Hepatic stellate cell (primary cell): ENCODE results near the gene AQP5.
A peak's percentile ranks its signal among the peaks of the same experiment; 100 is the strongest.

Experiments used
- DNase-seq: peaks from one replicate; pipeline ENCODE4 v3.0.0; 2011; ENCODE audit warnings: low spot score

Gene AQP5

GRCh38 chr12:49961111-49961922 is at the start of gene AQP5:
TSS of gene AQP5 (plus strand) at chr12:49961872. CDS start at chr12:49962018, 146 bp downstream.
- no peak for DNase-seq

- DNase-seq, result no peak
Observed at GRCh38 chr12:49912345-49913255, 49.1 kb upstream of the AQP5 start.

- no peak for DNase-seq
Observed at GRCh38 chr12:49916129-49916919, 45.3 kb upstream of the AQP5 start.

GRCh38 chr12:49917166-49917787 is 44.4 kb upstream of the AQP5 start:
- no peak for DNase-seq

- no peak for DNase-seq
Observed at GRCh38 chr12:49917788-49918173, 43.9 kb upstream of the AQP5 start.

- DNase-seq, result peak; percentile 28
Observed at GRCh38 chr12:49920241-49920914, 41.3 kb upstream of the AQP5 start.

- DNase-seq, result no peak
Observed at GRCh38 chr12:49920915-49921286, 40.8 kb upstream of the AQP5 start.

GRCh38 chr12:49921299-49921698 is 40.4 kb upstream of the AQP5 start:
- DNase-seq, result no peak

- no peak for DNase-seq
Observed at GRCh38 chr12:49921936-49922335, 39.7 kb upstream of the AQP5 start.

GRCh38 chr12:49922349-49923034 is 39.2 kb upstream of the AQP5 start:
- no peak for DNase-seq

GRCh38 chr12:49923035-49923644 is 38.5 kb upstream of the AQP5 start:
- no peak for DNase-seq

- no peak for DNase-seq
Observed at GRCh38 chr12:49923880-49924556, 37.7 kb upstream of the AQP5 start.

- no peak for DNase-seq
Observed at GRCh38 chr12:49924628-49925246, 36.9 kb upstream of the AQP5 start.

GRCh38 chr12:49925433-49926204 is 36.1 kb upstream of the AQP5 start:
- no peak for DNase-seq

- DNase-seq, result no peak
Observed at GRCh38 chr12:49928471-49928870, 33.2 kb upstream of the AQP5 start.

GRCh38 chr12:49929581-49929980 is 32.1 kb upstream of the AQP5 start:
- DNase-seq, result no peak

- peak; percentile 69 for DNase-seq
Observed at GRCh38 chr12:49930515-49931288, 31.0 kb upstream of the AQP5 start.

- no peak for DNase-seq
Observed at GRCh38 chr12:49932023-49932422, 29.6 kb upstream of the AQP5 start.
